H1 (cell line): Measurements from ENCODE around the gene MACROD2. TPM values are rescaled to one million over a fixed set of nuclear protein-coding genes. Genes with fewer than 3 reads are reported as not detected.

Experiments
- CHD7 ChIP-seq: fragments of 300-600 bp; sonication (generic); IDR thresholded peaks from 2 replicates; pipeline ENCODE4 v1.7.1; 2012; ENCODE audit warnings: low read length, moderate library complexity, mild to moderate bottlenecking, inconsistent platforms; ENCODE audit not compliant: insufficient replicate concordance
- EGR1 ChIP-seq: IDR thresholded peaks from 2 replicates; pipeline ENCODE4 v1.6.1; 2011; ENCODE audit warnings: low read depth, low read length, borderline replicate concordance
- EZH2 ChIP-seq: fragments of 200-600 bp; sonication (generic); IDR thresholded peaks from 2 replicates; pipeline ENCODE4 v1.7.1; 2012; ENCODE audit warnings: low read depth, mild to moderate bottlenecking, moderate library complexity, low read length, inconsistent platforms; ENCODE audit not compliant: severe bottlenecking
- HDAC2 ChIP-seq, 2 experiments: fragments of 300-600 bp in 1 of 2; sonication (generic) in 1 of 2; IDR thresholded peaks; 2 replicates each; pipeline ENCODE4 v1.6.1; 2011 to 2012; ENCODE audit warnings: low read depth in 2 of 2, low read length in 2 of 2, mild to moderate bottlenecking in 2 of 2, moderate library complexity in 2 of 2, borderline replicate concordance in 1 of 2, inconsistent platforms in 1 of 2
- POLR2A ChIP-seq, 2 experiments: IDR thresholded peaks; 1 replicate in 1 of 2; 2 replicates in 1 of 2; pipeline ENCODE4 v1.6.1; 2011; ENCODE audit warnings: low read depth in 2 of 2, low read length in 2 of 2, mild to moderate bottlenecking in 2 of 2; ENCODE audit errors: control extremely low read depth in 1 of 2
- RBBP5 ChIP-seq: IDR thresholded peaks from 2 replicates; pipeline ENCODE4 v1.7.1; 2012; ENCODE audit warnings: low read depth, mild to moderate bottlenecking, inconsistent platforms, low read length, moderate library complexity, borderline replicate concordance
- SP1 ChIP-seq: IDR thresholded peaks from 2 replicates; pipeline ENCODE4 v1.6.1; 2011; ENCODE audit warnings: low read depth, low read length
- TAF7 ChIP-seq: optimal IDR thresholded peaks from 2 replicates; pipeline ENCODE3; 2011; ENCODE audit warnings: low read depth, mild to moderate bottlenecking, inconsistent platforms, low read length, moderate library complexity, borderline replicate concordance
- TEAD4 ChIP-seq: IDR thresholded peaks from 2 replicates; pipeline ENCODE4 v1.6.1; 2012; ENCODE audit warnings: low read depth, low read length, inconsistent platforms, mixed read lengths
- polyA plus RNA-seq, 7 experiments: library from polyadenylated mRNA; depleted of rRNA in 3 of 7; stranded (reverse) in 5 of 7; unstranded in 2 of 7; fragments of >200 nt in 5 of 7; fragments of 200-250 nt in 2 of 7; gene quantifications; 1 replicate in 5 of 7; 2 replicates in 1 of 7; 4 replicates in 1 of 7; pipeline versions ENCODE4 v1.2.1 to v1.2.3, GENCODE V29; 2011 to 2013; ENCODE audit warnings: missing spikeins in 2 of 7, mixed read lengths in 2 of 7
- total RNA-seq: library from RNA; stranded (reverse); fragmentation: NEBNext Ultra II Directional; extraction: Animal tissue kit (Norgen Biotek cat#: 25700); gene quantifications from 2 replicates; pipeline ENCODE4 v1.2.1, GENCODE V29; 2021
- TF ChIP-seq, protein P1 (sequence below): IDR thresholded peaks from 2 replicates; pipeline ENCODE4 v1.6.1; 2012; ENCODE audit warnings: low read length, inconsistent platforms

The MACROD2 gene
- total and polyA plus RNA-seq, 2 of the 8 experiments (the other 6 are each of a cell fraction or from before 2014, with no cell fraction given), result 0.70 to 3.9 TPM

DNA sequence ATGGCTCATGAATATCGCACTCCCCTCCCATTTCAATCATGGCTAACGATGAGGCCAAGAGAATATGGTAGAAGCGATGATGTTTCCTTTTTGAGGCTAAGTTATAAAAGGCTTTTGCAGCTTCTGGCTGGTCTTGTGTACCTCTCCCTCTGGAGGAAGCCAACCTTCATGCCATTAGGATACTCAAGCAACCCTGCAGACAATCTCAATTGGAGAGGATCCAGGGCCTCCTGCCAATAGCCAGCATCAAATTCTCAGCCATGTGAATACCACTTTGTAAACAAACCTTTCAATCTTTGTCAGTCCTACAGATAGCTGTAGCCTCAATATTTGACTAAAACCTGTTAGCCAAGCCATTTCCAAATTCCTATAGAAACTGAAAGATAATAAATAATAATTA is 1839.5 kb downstream of the MACROD2 start (continued):
- TF ChIP-seq CHD7 (no peak), HDAC2 (IDR thresholded peaks at IDR 0.05; ENCODE audit: borderline replicate concordance in 1 of 2, low read depth in 2 of 2, low read length in 2 of 2) (no peak), TAF7 (no peak), EZH2 (no peak), POLR2A (IDR thresholded peaks at IDR 0.05; ENCODE audit: control extremely low read depth in 1 of 2, low read depth in 2 of 2, low read length in 2 of 2) (no peak), RBBP5 (no peak), EGR1 (no peak), SP1 (no peak), TEAD4 (no peak)
- TF ChIP-seq, protein P1, sequence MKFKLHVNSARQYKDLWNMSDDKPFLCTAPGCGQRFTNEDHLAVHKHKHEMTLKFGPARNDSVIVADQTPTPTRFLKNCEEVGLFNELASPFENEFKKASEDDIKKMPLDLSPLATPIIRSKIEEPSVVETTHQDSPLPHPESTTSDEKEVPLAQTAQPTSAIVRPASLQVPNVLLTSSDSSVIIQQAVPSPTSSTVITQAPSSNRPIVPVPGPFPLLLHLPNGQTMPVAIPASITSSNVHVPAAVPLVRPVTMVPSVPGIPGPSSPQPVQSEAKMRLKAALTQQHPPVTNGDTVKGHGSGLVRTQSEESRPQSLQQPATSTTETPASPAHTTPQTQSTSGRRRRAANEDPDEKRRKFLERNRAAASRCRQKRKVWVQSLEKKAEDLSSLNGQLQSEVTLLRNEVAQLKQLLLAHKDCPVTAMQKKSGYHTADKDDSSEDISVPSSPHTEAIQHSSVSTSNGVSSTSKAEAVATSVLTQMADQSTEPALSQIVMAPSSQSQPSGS, result no peak
